A549 (cell line): Measurements from ENCODE around the gene RPL27A.

Experiments used
- ESRRA ChIP-seq: fragments of 150-350 bp; IDR thresholded peaks from 2 replicates; pipeline ENCODE4 v1.6.1; 2014; ENCODE audit warnings: mild to moderate bottlenecking, low read length, borderline replicate concordance
- JUNB ChIP-seq: fragments of >200 bp; sonication (Bioruptor Twin); formaldehyde crosslinking; IDR thresholded peaks from 2 replicates; pipeline ENCODE4 v1.6.1; 2016
- MYC ChIP-seq: IDR thresholded peaks from 2 replicates; pipeline ENCODE4 v1.6.1; 2012; ENCODE audit warnings: mild to moderate bottlenecking, inconsistent platforms, low read length, improper control_type of control experiment, borderline replicate concordance
- POLR2A ChIP-seq: IDR thresholded peaks from 2 replicates; pipeline ENCODE4 v1.6.1; 2012; ENCODE audit warnings: mild to moderate bottlenecking, low read length
- RAD21 ChIP-seq, 2 experiments: fragments of >200 bp in 1 of 2; sonication (Bioruptor Twin) in 1 of 2; formaldehyde crosslinking in 1 of 2; IDR thresholded peaks in 1 of 2; conservative IDR thresholded peaks in 1 of 2; 2 replicates in 1 of 2; 3 replicates in 1 of 2; pipeline ENCODE4 v1.6.1; 2012 to 2018; ENCODE audit warnings: inconsistent platforms in 1 of 2
- RNF2 ChIP-seq: fragments of 200-600 bp; sonication (generic); IDR thresholded peaks from 2 replicates; pipeline ENCODE4 v1.6.1; 2016; ENCODE audit warnings: low read depth, mild to moderate bottlenecking, antibody characterized with exemption, moderate library complexity, borderline replicate concordance
- TF ChIP-seq, protein P1 (sequence below): IDR thresholded peaks from 2 replicates; pipeline ENCODE4 v1.6.1; 2012
- TF ChIP-seq, protein P2 (sequence below): fragments of >200 bp; sonication (Bioruptor Twin); formaldehyde crosslinking; IDR thresholded peaks from 3 replicates; pipeline ENCODE4 v1.5.1; 2016

DNA sequence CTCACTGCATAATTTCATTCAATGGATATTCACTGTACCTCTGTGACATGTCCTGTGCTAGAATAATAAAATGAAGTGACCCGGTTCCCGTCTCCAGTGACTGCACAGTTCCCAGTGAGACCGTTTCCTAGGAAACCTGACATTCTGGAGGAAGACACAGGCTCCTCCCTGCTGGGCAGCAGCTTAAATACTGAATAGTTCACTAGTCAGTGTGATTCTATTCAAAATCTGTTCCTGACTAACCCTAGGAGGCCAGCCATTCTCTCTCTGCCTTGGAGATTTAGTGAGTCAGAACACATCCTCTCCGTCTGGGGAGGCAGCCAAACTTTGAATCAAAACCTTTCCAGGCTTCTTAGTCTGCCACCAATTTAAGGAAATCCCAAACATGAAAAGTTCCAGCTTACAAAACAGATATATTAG, 11.4 kb upstream of the RPL27A start:
- TF ChIP-seq, protein P1, sequence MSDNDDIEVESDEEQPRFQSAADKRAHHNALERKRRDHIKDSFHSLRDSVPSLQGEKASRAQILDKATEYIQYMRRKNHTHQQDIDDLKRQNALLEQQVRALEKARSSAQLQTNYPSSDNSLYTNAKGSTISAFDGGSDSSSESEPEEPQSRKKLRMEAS: no peak
- TF ChIP-seq RAD21 (conservative IDR thresholded peaks at IDR 0.05 in 1 of 2, IDR thresholded peaks at IDR 0.05 in 1 of 2): no peak
- TF ChIP-seq RNF2: no peak
- no peak for TF ChIP-seq ESRRA
- no peak for TF ChIP-seq JUNB
- TF ChIP-seq, protein P2, sequence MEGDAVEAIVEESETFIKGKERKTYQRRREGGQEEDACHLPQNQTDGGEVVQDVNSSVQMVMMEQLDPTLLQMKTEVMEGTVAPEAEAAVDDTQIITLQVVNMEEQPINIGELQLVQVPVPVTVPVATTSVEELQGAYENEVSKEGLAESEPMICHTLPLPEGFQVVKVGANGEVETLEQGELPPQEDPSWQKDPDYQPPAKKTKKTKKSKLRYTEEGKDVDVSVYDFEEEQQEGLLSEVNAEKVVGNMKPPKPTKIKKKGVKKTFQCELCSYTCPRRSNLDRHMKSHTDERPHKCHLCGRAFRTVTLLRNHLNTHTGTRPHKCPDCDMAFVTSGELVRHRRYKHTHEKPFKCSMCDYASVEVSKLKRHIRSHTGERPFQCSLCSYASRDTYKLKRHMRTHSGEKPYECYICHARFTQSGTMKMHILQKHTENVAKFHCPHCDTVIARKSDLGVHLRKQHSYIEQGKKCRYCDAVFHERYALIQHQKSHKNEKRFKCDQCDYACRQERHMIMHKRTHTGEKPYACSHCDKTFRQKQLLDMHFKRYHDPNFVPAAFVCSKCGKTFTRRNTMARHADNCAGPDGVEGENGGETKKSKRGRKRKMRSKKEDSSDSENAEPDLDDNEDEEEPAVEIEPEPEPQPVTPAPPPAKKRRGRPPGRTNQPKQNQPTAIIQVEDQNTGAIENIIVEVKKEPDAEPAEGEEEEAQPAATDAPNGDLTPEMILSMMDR: no peak
- no peak for TF ChIP-seq POLR2A
- no peak for TF ChIP-seq MYC
